ENCODE data around the gene HSD11B1. TPM values are rescaled to one million over a fixed set of nuclear protein-coding genes. Genes with fewer than 3 reads are reported as not detected.

The HSD11B1 gene
- total RNA-seq, 4 donors from 2014 or later: 1.1 to 20.7 (median 2.4) TPM

- DNase-seq: no peak
- H3K4me1 ChIP-seq: no peaks in the 10 kb centered on the region
- TF ChIP-seq POLR2A (IDR thresholded peaks at IDR 0.05) (no peak), CTCF (IDR thresholded peaks at IDR 0.05) (no peak)
- H3K36me3 ChIP-seq: no peaks in the 10 kb centered on the region
- 87 to 92% methylated on average over 3 of the region's 3 CpGs for whole genome bisulfite sequencing, 2 donors
- no peaks in the 10 kb centered on the region for H3K9me3 ChIP-seq
- no peak overlapping the region for H3K27ac ChIP-seq
- intact Hi-C loops (cut with DNase I): no loop called here
- H3K27me3 ChIP-seq: no peaks in the 10 kb centered on the region
- H3K4me3 ChIP-seq (replicated peaks in 1 of 3): no peak overlapping the region
These were observed 36.5 kb downstream of the HSD11B1 start for GRCh38 chr1:209741193-209741592.

DNA sequence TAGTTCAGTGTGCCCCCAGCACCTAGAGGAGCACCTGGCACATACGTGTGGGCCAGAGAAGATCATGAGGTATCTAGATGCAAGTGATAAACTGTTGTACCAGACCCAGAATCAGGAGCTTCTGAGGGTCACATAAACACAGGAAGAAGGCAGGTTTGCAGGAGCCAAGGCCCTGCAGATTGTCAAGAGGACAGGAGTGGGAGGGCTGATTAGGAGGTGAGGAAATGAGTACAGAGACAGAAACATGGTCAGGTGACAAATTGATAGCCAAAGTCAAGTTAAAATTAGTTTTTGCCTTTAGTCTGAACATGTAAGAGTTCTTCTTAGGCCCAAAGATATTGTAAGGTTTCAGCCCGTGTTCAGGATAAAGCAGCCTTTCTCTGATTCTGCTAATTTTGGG, 37.2 kb downstream of the HSD11B1 start:
- no peak for DNase-seq
- intact Hi-C loops (cut with DNase I): no loop called here
- H3K27me3 ChIP-seq: no peaks in the 10 kb centered on the region
- 76 to 88% methylated on average over 2 of the region's 2 CpGs for WGBS, 2 donors
- no peaks in the 10 kb centered on the region for H3K36me3 ChIP-seq
- H3K27ac ChIP-seq: no peak overlapping the region
- TF ChIP-seq POLR2A (IDR thresholded peaks at IDR 0.05) (no peak), CTCF (IDR thresholded peaks at IDR 0.05) (no peak)
- no peaks in the 10 kb centered on the region for H3K9me3 ChIP-seq
- no peaks in the 10 kb centered on the region for H3K4me1 ChIP-seq
- no peak overlapping the region for H3K4me3 ChIP-seq (replicated peaks in 1 of 3)

- intact Hi-C loops (cut with DNase I): no loop called here
These were observed 37.9 kb downstream of the HSD11B1 start for GRCh38 chr1:209742409-209743144.

DNA sequence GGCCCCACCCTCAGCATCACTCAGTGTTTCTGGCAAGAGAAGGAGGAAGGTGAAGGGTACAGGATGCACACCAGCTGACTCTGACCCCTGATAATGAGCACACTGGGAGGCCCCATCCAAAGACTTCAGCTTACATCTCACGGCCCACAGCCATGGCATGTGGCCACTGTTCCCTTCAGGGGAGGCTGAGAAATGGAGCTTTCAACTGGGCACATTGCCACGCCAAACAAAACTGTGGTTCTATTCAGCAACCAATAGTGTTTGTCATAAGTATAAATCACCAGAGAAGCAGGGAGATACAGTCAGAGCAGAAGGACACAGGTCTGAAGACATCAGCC, 38.5 kb downstream of the HSD11B1 start:
- TF ChIP-seq CTCF (IDR thresholded peaks at IDR 0.05) (no peak), POLR2A (IDR thresholded peaks at IDR 0.05) (no peak)
- H3K4me1 ChIP-seq: peaks cover 0 to 2% of the 10 kb centered on the region in 2 donors
- DNase-seq: peak; percentile 20 to 22
- intact Hi-C loops (cut with DNase I): no loop called here
- H3K27me3 ChIP-seq: no peaks in the 10 kb centered on the region
- WGBS, 2 donors: 49 to 72% methylated on average over 2 of the region's 2 CpGs
- no peak overlapping the region for H3K27ac ChIP-seq
- no peaks in the 10 kb centered on the region for H3K36me3 ChIP-seq
- no peak overlapping the region for H3K4me3 ChIP-seq (replicated peaks in 1 of 3)
- H3K9me3 ChIP-seq: no peaks in the 10 kb centered on the region

More at GRCh38 chr1:209742409-209743144, 37.9 kb downstream of the HSD11B1 start:
- 62 to 68% methylated on average over 8 of the region's 8 CpGs for WGBS, 2 donors
- no peak for TF ChIP-seq POLR2A (IDR thresholded peaks at IDR 0.05)
- TF ChIP-seq CTCF (IDR thresholded peaks at IDR 0.05): no peak
- Histone ChIP-seq H3K36me3 (no peaks in the 10 kb centered on the region), H3K27me3 (no peaks in the 10 kb centered on the region), H3K9me3 (no peaks in the 10 kb centered on the region), H3K4me1 (no peaks in the 10 kb centered on the region), H3K27ac (no peak overlapping the region), H3K4me3 (replicated peaks in 1 of 3) (no peak overlapping the region)
- no peak for DNase-seq

DNA sequence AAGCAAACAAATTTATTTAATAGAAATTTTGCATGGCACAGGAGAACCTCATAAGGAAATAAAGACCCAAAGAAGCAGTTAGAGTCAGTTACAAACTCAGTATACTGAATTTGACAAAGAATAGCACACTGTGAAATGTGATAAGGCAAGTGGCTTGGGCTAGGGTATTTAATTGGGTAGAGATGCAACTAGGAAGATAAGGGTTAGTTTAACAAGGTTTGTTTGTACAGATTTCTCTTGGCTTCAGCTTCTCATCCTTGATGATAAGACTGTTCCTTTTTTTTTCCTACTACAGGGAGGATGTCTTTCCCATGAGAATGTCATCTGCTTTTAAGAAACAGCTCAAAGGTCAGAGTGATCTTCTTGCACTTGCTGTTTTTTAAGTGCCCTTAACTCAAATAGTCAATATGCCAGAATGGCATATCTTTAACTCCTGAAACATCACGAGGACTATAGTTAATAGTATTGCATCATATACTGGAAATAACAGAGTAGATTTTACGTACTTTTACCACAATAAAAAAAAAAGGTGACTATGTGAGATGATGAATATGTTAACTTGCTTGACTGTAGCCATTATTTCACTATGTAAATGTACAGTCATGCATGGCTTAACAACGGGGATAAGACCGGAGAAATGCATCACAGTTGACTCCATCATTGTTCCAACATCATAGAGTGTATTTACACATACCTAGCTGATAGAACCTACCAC, 42.0 kb downstream of the HSD11B1 start:
- TF ChIP-seq POLR2A (IDR thresholded peaks at IDR 0.05) (no peak), CTCF (IDR thresholded peaks at IDR 0.05) (no peak)
- H3K36me3 ChIP-seq: no peaks in the 10 kb centered on the region
- H3K27ac ChIP-seq: no peak overlapping the region
- peaks cover 0 to 6% of the 10 kb centered on the region in 2 donors for H3K4me1 ChIP-seq
- intact Hi-C loops (cut with DNase I): no loop called here
- no peaks in the 10 kb centered on the region for H3K27me3 ChIP-seq
- WGBS, 2 donors: 70% methylated on average over 4 of the region's 4 CpGs
- no peaks in the 10 kb centered on the region for H3K9me3 ChIP-seq
- DNase-seq: no peak
- no peak overlapping the region for H3K4me3 ChIP-seq (replicated peaks in 1 of 3)
